Effector memory CD8-positive, alpha-beta T cell (primary cell): Measurements from ENCODE around the gene GPX7.

Source experiments
- ATAC-seq: fragments of 150-1000 bp; cut with Tn5 transposase; replicated peaks from 2 replicates; pipeline ENCODE4 v1.10.0; 2021; ENCODE audit warnings: mild to moderate bottlenecking, moderate library complexity
- DNase-seq, 3 experiments: peaks; one replicate each; pipeline ENCODE4 v3.0.0; 2021
- H3K27ac Mint-ChIP-seq, 2 donors: one replicate each; pipeline ENCODE4 v1.8.0; 2022; ENCODE audit warnings: mild to moderate bottlenecking in 2 of 2, mixed read lengths in 2 of 2, moderate library complexity in 2 of 2
- H3K27me3 Mint-ChIP-seq, 2 donors: one replicate each; pipeline ENCODE4 v1.8.0; 2022; ENCODE audit warnings: mixed read lengths in 2 of 2
- H3K36me3 Mint-ChIP-seq: one replicate; pipeline ENCODE4 v1.8.0; 2022; ENCODE audit warnings: mild to moderate bottlenecking, moderate library complexity, mixed read lengths; ENCODE audit not compliant: insufficient read depth
- H3K4me1 Mint-ChIP-seq, 2 donors: one replicate each; pipeline ENCODE4 v1.8.0; 2022; ENCODE audit warnings: low read depth in 2 of 2, mixed read lengths in 2 of 2
- H3K4me3 Mint-ChIP-seq, 2 donors: one replicate each; pipeline ENCODE4 v1.8.0; 2022; ENCODE audit warnings: mild to moderate bottlenecking in 2 of 2, mixed read lengths in 2 of 2, moderate library complexity in 2 of 2
- H3K9me3 Mint-ChIP-seq, 2 donors: one replicate each; pipeline ENCODE4 v1.8.0; 2022; ENCODE audit warnings: mixed read lengths in 2 of 2

GPX7 gene

GRCh38 chr1:52597912-52598311 lies 4.3 kb upstream of the GPX7 start:
- no peak for DNase-seq
- no peak for ATAC-seq
- no peak overlapping the region for H3K27ac Mint-ChIP-seq
- peaks cover 15% of the 10 kb centered on the region for H3K36me3 Mint-ChIP-seq
- no peak overlapping the region for H3K4me3 Mint-ChIP-seq
- H3K4me1 Mint-ChIP-seq = peaks cover 12% of the 10 kb centered on the region in 2 donors
- no peaks in the 10 kb centered on the region for H3K27me3 Mint-ChIP-seq
- no peaks in the 10 kb centered on the region for H3K9me3 Mint-ChIP-seq

- no peaks in the 10 kb centered on the region for H3K27me3 Mint-ChIP-seq
- no peak overlapping the region for H3K27ac Mint-ChIP-seq
- H3K36me3 Mint-ChIP-seq = peaks cover 15% of the 10 kb centered on the region
- no peak for DNase-seq
- H3K4me1 Mint-ChIP-seq = peaks cover 20% of the 10 kb centered on the region in 2 donors
- no peak overlapping the region for H3K4me3 Mint-ChIP-seq
- no peaks in the 10 kb centered on the region for H3K9me3 Mint-ChIP-seq
- ATAC-seq = no peak
These were observed 3.4 kb upstream of the GPX7 start for GRCh38 chr1:52598729-52599128.

GRCh38 chr1:52599236-52599635 lies 2.9 kb upstream of the GPX7 start:
- Mint-ChIP-seq H3K27ac (no peak overlapping the region), H3K36me3 (peaks cover 15% of the 10 kb centered on the region), H3K9me3 (no peaks in the 10 kb centered on the region), H3K27me3 (no peaks in the 10 kb centered on the region), H3K4me3 (no peak overlapping the region), H3K4me1 (peaks cover 25% of the 10 kb centered on the region in 2 donors)
- DNase-seq (no peak), ATAC-seq (no peak)

GRCh38 chr1:52600533-52601179 lies 1.5 kb upstream of the GPX7 start:
- no peak for ATAC-seq
- Mint-ChIP-seq H3K4me1 (peaks cover 32 to 34% of the 10 kb centered on the region in 2 donors), H3K36me3 (peaks cover 11% of the 10 kb centered on the region), H3K4me3 (peak overlapping the region in 1 of 2 donors; percentile 54), H3K9me3 (no peaks in the 10 kb centered on the region), H3K27ac (peak overlapping the region; percentile 72 to 93), H3K27me3 (no peaks in the 10 kb centered on the region)
- no peak for DNase-seq

GRCh38 chr1:52601519-52601918 lies 652 bp upstream of the GPX7 start:
- Mint-ChIP-seq H3K4me1 (peaks cover 34 to 41% of the 10 kb centered on the region in 2 donors), H3K27me3 (no peaks in the 10 kb centered on the region), H3K9me3 (no peaks in the 10 kb centered on the region), H3K27ac (peak overlapping the region; percentile 93 to 98), H3K36me3 (peaks cover 10% of the 10 kb centered on the region), H3K4me3 (peak overlapping the region; percentile 79 to 80)
- ATAC-seq (no peak), DNase-seq (no peak)

- DNase-seq = peak in 1 of 3 experiments; percentile 28
- Mint-ChIP-seq H3K4me3 (peak overlapping the region; percentile 84 to 86), H3K4me1 (peaks cover 36 to 52% of the 10 kb centered on the region in 2 donors), H3K9me3 (no peaks in the 10 kb centered on the region), H3K27ac (peak overlapping the region; percentile 93 to 98), H3K36me3 (peaks cover 10% of the 10 kb centered on the region), H3K27me3 (no peaks in the 10 kb centered on the region)
- ATAC-seq = peak; percentile 26
These were observed 857 bp downstream of the GPX7 start for GRCh38 chr1:52602856-52603600.

GRCh38 chr1:52603630-52604029 lies 1.5 kb downstream of the GPX7 start:
- H3K9me3 Mint-ChIP-seq = no peaks in the 10 kb centered on the region
- no peaks in the 10 kb centered on the region for H3K27me3 Mint-ChIP-seq
- peak overlapping the region; percentile 93 to 98 for H3K27ac Mint-ChIP-seq
- H3K4me3 Mint-ChIP-seq = peak overlapping the region; percentile 84 to 86
- peaks cover 10% of the 10 kb centered on the region for H3K36me3 Mint-ChIP-seq
- ATAC-seq (no peak), DNase-seq (no peak)
- H3K4me1 Mint-ChIP-seq = peaks cover 35 to 52% of the 10 kb centered on the region in 2 donors

- peak overlapping the region; percentile 63 to 98 for H3K27ac Mint-ChIP-seq
- peaks cover 11% of the 10 kb centered on the region for H3K36me3 Mint-ChIP-seq
- ATAC-seq = no peak
- H3K9me3 Mint-ChIP-seq = no peaks in the 10 kb centered on the region
- DNase-seq = no peak
- H3K27me3 Mint-ChIP-seq = no peaks in the 10 kb centered on the region
- peak overlapping the region; percentile 84 to 86 for H3K4me3 Mint-ChIP-seq
- H3K4me1 Mint-ChIP-seq = peaks cover 35 to 52% of the 10 kb centered on the region in 2 donors
These were observed 2.0 kb downstream of the GPX7 start for GRCh38 chr1:52604063-52604770.

GRCh38 chr1:52613636-52614373 lies 11.6 kb downstream of the GPX7 start:
- no peaks in the 10 kb centered on the region for H3K9me3 Mint-ChIP-seq
- ATAC-seq (no peak), DNase-seq (no peak)
- no peaks in the 10 kb centered on the region for H3K27me3 Mint-ChIP-seq
- peak overlapping the region; percentile 20 to 38 for H3K27ac Mint-ChIP-seq
- H3K4me1 Mint-ChIP-seq = peaks cover 22 to 39% of the 10 kb centered on the region in 2 donors
- H3K36me3 Mint-ChIP-seq = peaks cover 15% of the 10 kb centered on the region
- H3K4me3 Mint-ChIP-seq = no peak overlapping the region

- DNase-seq (no peak), ATAC-seq (no peak)
- peak overlapping the region in 1 of 2 donors; percentile 75 for H3K27ac Mint-ChIP-seq
- no peaks in the 10 kb centered on the region for H3K27me3 Mint-ChIP-seq
- H3K36me3 Mint-ChIP-seq = peaks cover 9% of the 10 kb centered on the region
- peaks cover 22 to 39% of the 10 kb centered on the region in 2 donors for H3K4me1 Mint-ChIP-seq
- no peak overlapping the region for H3K4me3 Mint-ChIP-seq
- no peaks in the 10 kb centered on the region for H3K9me3 Mint-ChIP-seq
These were observed 12.5 kb downstream of the GPX7 start for GRCh38 chr1:52614671-52615070.

- no peak overlapping the region for H3K4me3 Mint-ChIP-seq
- no peak for ATAC-seq
- H3K9me3 Mint-ChIP-seq = no peaks in the 10 kb centered on the region
- H3K4me1 Mint-ChIP-seq = peaks cover 26 to 42% of the 10 kb centered on the region in 2 donors
- H3K27me3 Mint-ChIP-seq = no peaks in the 10 kb centered on the region
- DNase-seq = no peak
- H3K36me3 Mint-ChIP-seq = peaks cover 4% of the 10 kb centered on the region
- H3K27ac Mint-ChIP-seq = peak overlapping the region; percentile 60 to 75
These were observed 13.4 kb downstream of the GPX7 start for GRCh38 chr1:52615489-52616042.

- no peak overlapping the region for H3K27ac Mint-ChIP-seq
- DNase-seq = no peak
- peaks cover 11 to 23% of the 10 kb centered on the region in 2 donors for H3K4me1 Mint-ChIP-seq
- no peaks in the 10 kb centered on the region for H3K9me3 Mint-ChIP-seq
- no peak for ATAC-seq
- peaks cover 11% of the 10 kb centered on the region for H3K36me3 Mint-ChIP-seq
- no peak overlapping the region for H3K4me3 Mint-ChIP-seq
- H3K27me3 Mint-ChIP-seq = no peaks in the 10 kb centered on the region
These were observed 19.8 kb downstream of the GPX7 start for GRCh38 chr1:52621950-52622349.

- Mint-ChIP-seq H3K27ac (peak overlapping the region in 1 of 2 donors; percentile 61), H3K4me1 (peaks cover 14 to 27% of the 10 kb centered on the region in 2 donors), H3K4me3 (no peak overlapping the region), H3K9me3 (no peaks in the 10 kb centered on the region), H3K36me3 (peaks cover 15% of the 10 kb centered on the region), H3K27me3 (no peaks in the 10 kb centered on the region)
- no peak for DNase-seq
- ATAC-seq = no peak
These were observed 21.6 kb downstream of the GPX7 start for GRCh38 chr1:52623812-52624211.
